H9 (cell line): ENCODE results near the gene ARHGEF10L. TPM values are rescaled to one million over a fixed set of nuclear protein-coding genes. Genes with fewer than 3 reads are reported as not detected.

Experiments
- DNase-seq: peaks from one replicate; pipeline ENCODE4 v3.0.0-alpha.2; 2017
- H2AFZ ChIP-seq: one replicate; pipeline ENCODE4 v1.6.1; 2013; ENCODE audit warnings: mild to moderate bottlenecking, low read length, control low read depth, moderate library complexity
- H2AK5ac ChIP-seq: 2 replicates; pipeline ENCODE4 v1.6.1; 2013; ENCODE audit warnings: low read length, control low read depth, mixed read lengths; ENCODE audit not compliant: insufficient read length
- H2BK120ac ChIP-seq: one replicate; pipeline ENCODE4 v1.6.1; 2013; ENCODE audit warnings: low read depth, mild to moderate bottlenecking, low read length, control low read depth, inconsistent platforms; ENCODE audit not compliant: poor library complexity, severe bottlenecking
- H2BK12ac ChIP-seq: 2 replicates; pipeline ENCODE4 v1.6.1; 2013; ENCODE audit warnings: low read length, control low read depth, mixed read lengths, low read depth; ENCODE audit not compliant: insufficient read length
- H2BK15ac ChIP-seq: 2 replicates; pipeline ENCODE4 v1.6.1; 2013; ENCODE audit warnings: low read depth, low read length, control low read depth
- H2BK20ac ChIP-seq: one replicate; pipeline ENCODE4 v1.6.1; 2013; ENCODE audit warnings: low read depth, mild to moderate bottlenecking, low read length, control low read depth, inconsistent platforms; ENCODE audit not compliant: poor library complexity, severe bottlenecking
- H2BK5ac ChIP-seq: 2 replicates; pipeline ENCODE4 v1.6.1; 2013; ENCODE audit warnings: low read length, control low read depth, mixed read lengths; ENCODE audit not compliant: insufficient read length
- H3K14ac ChIP-seq: 2 replicates; pipeline ENCODE4 v1.6.1; 2013; ENCODE audit warnings: low read length, control low read depth; ENCODE audit not compliant: insufficient read depth
- H3K18ac ChIP-seq: 2 replicates; pipeline ENCODE4 v1.6.1; 2013; ENCODE audit warnings: low read depth, mild to moderate bottlenecking, mixed read lengths, low read length, control low read depth; ENCODE audit not compliant: insufficient read length
- H3K23ac ChIP-seq: 2 replicates; pipeline ENCODE4 v1.6.1; 2013; ENCODE audit warnings: low read length, control low read depth, mixed read lengths, low read depth; ENCODE audit not compliant: insufficient read length
- H3K23me2 ChIP-seq: 2 replicates; pipeline ENCODE4 v1.6.1; 2013; ENCODE audit warnings: low read depth, mild to moderate bottlenecking, mixed read lengths, low read length, control low read depth; ENCODE audit not compliant: insufficient read length, poor library complexity, severe bottlenecking
- H3K27ac ChIP-seq: 2 replicates; pipeline ENCODE4 v1.5.1; 2013; ENCODE audit warnings: low read length, control low read depth, mixed read lengths, low read depth; ENCODE audit not compliant: insufficient read length
- H3K27me3 ChIP-seq: 2 replicates; pipeline ENCODE4 v1.6.1; 2013; ENCODE audit warnings: low read length, control low read depth, inconsistent platforms; ENCODE audit not compliant: insufficient read depth
- H3K4ac ChIP-seq: 2 replicates; pipeline ENCODE4 v1.6.1; 2013; ENCODE audit warnings: low read depth, mild to moderate bottlenecking, control low read depth, inconsistent platforms, low read length, moderate library complexity
- H3K4me1 ChIP-seq: 2 replicates; pipeline ENCODE4 v1.6.1; 2013; ENCODE audit warnings: low read length, control low read depth, inconsistent platforms; ENCODE audit not compliant: insufficient read depth
- H3K4me2 ChIP-seq: 2 replicates; pipeline ENCODE4 v1.6.1; 2013; ENCODE audit warnings: low read length, control low read depth, mixed read lengths; ENCODE audit not compliant: insufficient read length, insufficient read depth
- H3K56ac ChIP-seq: 2 replicates; pipeline ENCODE4 v1.6.1; 2013; ENCODE audit warnings: low read depth, mild to moderate bottlenecking, mixed read lengths, low read length, control low read depth; ENCODE audit not compliant: insufficient read length
- H3K79me1 ChIP-seq: 2 replicates; pipeline ENCODE4 v1.6.1; 2013; ENCODE audit warnings: low read depth, mild to moderate bottlenecking, moderate library complexity, low read length, control low read depth, inconsistent platforms; ENCODE audit not compliant: insufficient read depth, poor library complexity, severe bottlenecking
- H3K79me2 ChIP-seq: 2 replicates; pipeline ENCODE4 v1.6.1; 2013; ENCODE audit warnings: low read length, control low read depth, inconsistent platforms; ENCODE audit not compliant: insufficient read depth
- H3K9ac ChIP-seq: 2 replicates; pipeline ENCODE4 v1.6.1; 2013; ENCODE audit warnings: low read length, control low read depth, mixed read lengths; ENCODE audit not compliant: insufficient read length; ENCODE audit errors: extremely low read depth
- H3K9me3 ChIP-seq: one replicate; pipeline ENCODE4 v1.6.1; 2013; ENCODE audit warnings: low read depth, low read length, inconsistent platforms; ENCODE audit not compliant: control insufficient read depth
- H3T11ph ChIP-seq: one replicate; pipeline ENCODE4 v1.6.1; 2013; ENCODE audit warnings: mild to moderate bottlenecking, low read length, control low read depth, inconsistent platforms
- H4K20me1 ChIP-seq: one replicate; pipeline ENCODE4 v1.6.1; 2013; ENCODE audit not compliant: control insufficient read depth, insufficient read length, insufficient read depth
- H4K5ac ChIP-seq: 2 replicates; pipeline ENCODE4 v1.6.1; 2013; ENCODE audit warnings: low read depth, mild to moderate bottlenecking, mixed read lengths, low read length, control low read depth; ENCODE audit not compliant: insufficient read length
- H4K8ac ChIP-seq: replicated peaks from 2 replicates; pipeline ENCODE4 v1.6.1; 2013; ENCODE audit warnings: low read length, control low read depth, mixed read lengths, low read depth; ENCODE audit not compliant: insufficient read length
- H4K91ac ChIP-seq: 2 replicates; pipeline ENCODE4 v1.6.1; 2013; ENCODE audit warnings: low read depth, mild to moderate bottlenecking, moderate library complexity, mixed read lengths, low read length, control low read depth; ENCODE audit not compliant: insufficient read length
- H3K27ac Mint-ChIP-seq, 3 experiments: 2 replicates in 2 of 3; 3 replicates in 1 of 3; pipeline ENCODE4 v1.8.0; 2020 to 2021; ENCODE audit warnings: mixed read lengths in 3 of 3, mild to moderate bottlenecking in 1 of 3, moderate library complexity in 1 of 3
- H3K27me3 Mint-ChIP-seq: 2 replicates; pipeline ENCODE4 v1.8.0; 2021; ENCODE audit warnings: low read depth, mild to moderate bottlenecking, moderate library complexity, mixed read lengths
- H3K36me3 Mint-ChIP-seq, 3 experiments: 2 replicates in 2 of 3; 3 replicates in 1 of 3; pipeline ENCODE4 v1.8.0; 2020 to 2021; ENCODE audit warnings: low read depth in 3 of 3, mixed read lengths in 3 of 3; ENCODE audit not compliant: insufficient read depth in 1 of 3
- H3K4me1 Mint-ChIP-seq, 2 experiments: 2 replicates each; pipeline ENCODE4 v1.8.0; 2020; ENCODE audit warnings: mixed read lengths in 2 of 2
- H3K4me3 Mint-ChIP-seq, 2 experiments: 2 replicates in 1 of 2; 3 replicates in 1 of 2; pipeline ENCODE4 v1.8.0; 2020 to 2021; ENCODE audit warnings: mild to moderate bottlenecking in 2 of 2, mixed read lengths in 2 of 2, moderate library complexity in 1 of 2
- H3K9me3 Mint-ChIP-seq, 2 experiments: 2 replicates in 1 of 2; 3 replicates in 1 of 2; pipeline ENCODE4 v1.8.0; 2020; ENCODE audit warnings: mild to moderate bottlenecking in 2 of 2, mixed read lengths in 2 of 2, moderate library complexity in 1 of 2
- CTCF ChIP-seq: fragments of 200-600 bp; sonication (generic); conservative IDR thresholded peaks from 3 replicates; pipeline ENCODE4 v1.8.0; 2021; ENCODE audit warnings: antibody characterized with exemption, mild to moderate bottlenecking
- WGBS: extraction: QIAGEN DNeasy Blood & Tissue Kit; methylation state at CpG from one replicate; pipeline ENCODE4 v1.1.7; 2013; ENCODE audit warnings: missing lambda C conversion rate, low lambda C conversion rate, mixed read lengths; ENCODE audit not compliant: insufficient read length; ENCODE audit errors: extremely low coverage; 5-methylcytosine and 5-hydroxymethylcytosine counted together
- total RNA-seq: library from RNA; stranded (reverse); gene quantifications from 2 replicates; pipeline ENCODE4 v1.2.1, GENCODE V29; 2021

The ARHGEF10L gene
- total RNA-seq, 1 experiment from 2014 or later: 20.2 TPM

DNA sequence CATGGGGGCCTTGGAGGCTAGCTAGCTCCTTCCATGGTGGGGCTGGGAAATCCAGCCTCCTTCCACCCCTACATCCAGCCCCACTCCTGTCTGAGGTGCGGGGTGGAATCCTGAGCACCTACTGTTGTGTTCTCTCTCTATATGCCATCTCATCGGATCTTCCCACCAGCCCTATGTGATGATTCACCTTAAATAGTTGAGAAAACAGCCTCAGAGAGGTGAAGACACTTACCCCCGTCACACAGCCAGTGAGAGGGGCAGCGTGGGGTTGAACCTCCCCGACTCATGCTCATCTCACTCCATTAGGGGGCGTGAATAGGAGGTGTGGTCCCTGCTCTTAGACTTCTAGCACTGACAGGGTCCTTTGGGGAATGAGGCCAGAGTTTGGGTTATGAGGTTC lies 184.7 kb downstream of the ARHGEF10L start:
- H2BK20ac ChIP-seq: no peak overlapping the region
- H3K9ac ChIP-seq: no peak overlapping the region
- H2BK5ac ChIP-seq: no peak overlapping the region
- no peak overlapping the region for H3K4me2 ChIP-seq
- H4K91ac ChIP-seq: no peak overlapping the region
- Mint-ChIP-seq H3K27me3 (peaks cover 4% of the 10 kb centered on the region), H3K36me3 (no peaks in the 10 kb centered on the region), H3K9me3 (no peaks in the 10 kb centered on the region; a peak in 1 of 5 replicates), H3K4me3 (no peak overlapping the region), H3K4me1 (peaks cover 0 to 2% of the 10 kb centered on the region in 2 experiments; a peak in 1 of 4 replicates), H3K27ac (no peak overlapping the region)
- H4K20me1 ChIP-seq: no peaks in the 10 kb centered on the region
- H2BK12ac ChIP-seq: no peak overlapping the region
- H2BK120ac ChIP-seq: no peak overlapping the region
- H3K79me1 ChIP-seq: no peaks in the 10 kb centered on the region
- H2AK5ac ChIP-seq: no peak overlapping the region
- no peak for TF ChIP-seq CTCF
- H3K27me3 ChIP-seq: no peaks in the 10 kb centered on the region
- no peak overlapping the region for H4K8ac ChIP-seq
- H3K23me2 ChIP-seq: no peaks in the 10 kb centered on the region
- H3K9me3 ChIP-seq: no peaks in the 10 kb centered on the region
- H3K56ac ChIP-seq: no peak overlapping the region
- H3K18ac ChIP-seq: no peak overlapping the region
- H3K14ac ChIP-seq: no peak overlapping the region
- no peak overlapping the region for H2BK15ac ChIP-seq
- H3K4me1 ChIP-seq: no peaks in the 10 kb centered on the region
- DNase-seq: no peak
- no peak overlapping the region for H4K5ac ChIP-seq
- no peak overlapping the region for H3K27ac ChIP-seq
- no peak overlapping the region for H2AFZ ChIP-seq
- no peak overlapping the region for H3K4ac ChIP-seq
- no CpG with 5 or more reads among the region's 6 CpGs for WGBS
- H3K23ac ChIP-seq: no peak overlapping the region
- no peak overlapping the region for H3T11ph ChIP-seq
- H3K79me2 ChIP-seq: no peaks in the 10 kb centered on the region
